Measurements from ENCODE around the gene TLDC2.
A peak's percentile ranks its signal among the peaks of the same experiment; 100 is the strongest.

TLDC2 gene

GRCh38 chr20:36850759-36851158 lies 25.2 kb upstream of the TLDC2 start:
- no peak for DNase-seq

GRCh38 chr20:36851490-36851889 lies 24.4 kb upstream of the TLDC2 start:
- no peak for DNase-seq

GRCh38 chr20:36852187-36852586 lies 23.8 kb upstream of the TLDC2 start:
- DNase-seq, result no peak

- DNase-seq, result no peak
Measured at GRCh38 chr20:36854348-36855240, 21.3 kb upstream of the TLDC2 start.

- no peak for DNase-seq
Measured at GRCh38 chr20:36855241-36855657, 20.7 kb upstream of the TLDC2 start.

- no peak for DNase-seq
Measured at GRCh38 chr20:36856195-36856594, 19.7 kb upstream of the TLDC2 start.

- peak; percentile 38 to 49 for DNase-seq
Measured at GRCh38 chr20:36856691-36857635, 19.0 kb upstream of the TLDC2 start.

GRCh38 chr20:36859282-36859555 lies 16.7 kb upstream of the TLDC2 start:
- no peak for DNase-seq

- no peak for DNase-seq
Measured at GRCh38 chr20:36859700-36860330, 16.1 kb upstream of the TLDC2 start.

- no peak for DNase-seq
Measured at GRCh38 chr20:36860339-36860738, 15.6 kb upstream of the TLDC2 start.

GRCh38 chr20:36860811-36861624 lies 14.9 kb upstream of the TLDC2 start:
- no peak for DNase-seq

- no peak for DNase-seq
Measured at GRCh38 chr20:36861625-36861874, 14.4 kb upstream of the TLDC2 start.

GRCh38 chr20:36861875-36862801 lies 13.8 kb upstream of the TLDC2 start:
- DNase-seq, result no peak

GRCh38 chr20:36862857-36863668 lies 12.9 kb upstream of the TLDC2 start:
- no peak for DNase-seq

- DNase-seq, result no peak
Measured at GRCh38 chr20:36865076-36865860, 10.7 kb upstream of the TLDC2 start.

GRCh38 chr20:36865861-36866149 lies 10.1 kb upstream of the TLDC2 start:
- no peak for DNase-seq

- DNase-seq, result no peak
Measured at GRCh38 chr20:36866164-36866563, 9.8 kb upstream of the TLDC2 start.

- DNase-seq, result no peak
Measured at GRCh38 chr20:36866681-36867495, 9.1 kb upstream of the TLDC2 start.
